Effector CD8-positive, alpha-beta T cell (primary cell): ENCODE data around the gene NRBP1.

Source experiments
- DNase-seq: peaks from one replicate; lab custom pipeline; 2025; lab: John Stamatoyannopoulos, UW
- total RNA-seq, 4 experiments: gene quantifications; one replicate each; lab custom pipeline; 2026; lab: John Stamatoyannopoulos, UW

NRBP1 gene
- 159 to 211 (median 174) reads per million in 4 experiments for total RNA-seq

- DNase-seq: peak; percentile 84
Measured at GRCh38 chr2:27428213-27428977, at the start of gene NRBP1. Gene NRBP1 (plus strand): TSS chr2:27428631. CDS start chr2:27433274, 4,643 bp downstream.

- no peak for DNase-seq
Measured at GRCh38 chr2:27378809-27379290, 49.6 kb upstream of the NRBP1 start.

- DNase-seq: no peak
Measured at GRCh38 chr2:27379383-27379835, 49.0 kb upstream of the NRBP1 start.

- DNase-seq: no peak
Measured at GRCh38 chr2:27379836-27380625, 48.4 kb upstream of the NRBP1 start.

- peak; percentile 76 for DNase-seq
Measured at GRCh38 chr2:27380626-27381545, 47.5 kb upstream of the NRBP1 start, which contains the start of gene ZNF513. Gene ZNF513 (minus strand): TSS chr2:27380734. CDS start chr2:27380526, 208 bp downstream.

- no peak for DNase-seq
Measured at GRCh38 chr2:27381577-27382181, 46.8 kb upstream of the NRBP1 start.

- no peak for DNase-seq
Measured at GRCh38 chr2:27390822-27391679, 37.4 kb upstream of the NRBP1 start.

GRCh38 chr2:27393225-27393624 lies 35.2 kb upstream of the NRBP1 start:
- DNase-seq: no peak

GRCh38 chr2:27398962-27399361 lies 29.5 kb upstream of the NRBP1 start:
- DNase-seq: no peak

GRCh38 chr2:27400348-27401135 lies 27.9 kb upstream of the NRBP1 start:
- no peak for DNase-seq

- no peak for DNase-seq
Measured at GRCh38 chr2:27407798-27408491, 20.5 kb upstream of the NRBP1 start.

- DNase-seq: no peak
Measured at GRCh38 chr2:27408601-27409320, 19.7 kb upstream of the NRBP1 start.

- peak; percentile 90 for DNase-seq
Measured at GRCh38 chr2:27409321-27410073, 18.9 kb upstream of the NRBP1 start, which contains the start of gene PPM1G. Gene PPM1G (minus strand): TSS chr2:27409591. CDS start chr2:27409422, 169 bp downstream.

- DNase-seq: no peak
Measured at GRCh38 chr2:27412419-27413152, 15.8 kb upstream of the NRBP1 start.

- no peak for DNase-seq
Measured at GRCh38 chr2:27416151-27416550, 12.3 kb upstream of the NRBP1 start.

- DNase-seq: no peak
Measured at GRCh38 chr2:27420996-27421395, 7.4 kb upstream of the NRBP1 start.
